Measurements from ENCODE around the gene METTL22.

Gene METTL22

GRCh38 chr16:8634991-8635736 is 13.7 kb downstream of the METTL22 start:
- no peak for DNase-seq

GRCh38 chr16:8639694-8640093 is 18.2 kb downstream of the METTL22 start:
- no peak for DNase-seq

- DNase-seq = no peak
Observed at GRCh38 chr16:8641671-8642070, 20.2 kb downstream of the METTL22 start.

GRCh38 chr16:8642146-8642545 is 20.6 kb downstream of the METTL22 start:
- no peak for DNase-seq

- DNase-seq = no peak
Observed at GRCh38 chr16:8644211-8645140, 23.0 kb downstream of the METTL22 start.

GRCh38 chr16:8645141-8645521 is 23.6 kb downstream of the METTL22 start:
- DNase-seq = no peak

GRCh38 chr16:8645831-8646230 is 24.3 kb downstream of the METTL22 start:
- no peak for DNase-seq

GRCh38 chr16:8646326-8647053 is 25.0 kb downstream of the METTL22 start:
- DNase-seq = no peak

- DNase-seq = no peak
Observed at GRCh38 chr16:8647721-8648318, 26.3 kb downstream of the METTL22 start.

GRCh38 chr16:8648877-8649276 is 27.4 kb downstream of the METTL22 start:
- no peak for DNase-seq

- DNase-seq = no peak
Observed at GRCh38 chr16:8649829-8650554, 28.5 kb downstream of the METTL22 start.

- DNase-seq = peak; percentile 40
Observed at GRCh38 chr16:8651958-8652357, 30.5 kb downstream of the METTL22 start.

- DNase-seq = no peak
Observed at GRCh38 chr16:8655184-8655717, 33.8 kb downstream of the METTL22 start.

GRCh38 chr16:8656376-8656775 is 34.9 kb downstream of the METTL22 start:
- DNase-seq = no peak

- DNase-seq = peak; percentile 61
Observed at GRCh38 chr16:8660841-8661301, 39.4 kb downstream of the METTL22 start.

- no peak for DNase-seq
Observed at GRCh38 chr16:8661703-8662102, 40.2 kb downstream of the METTL22 start.

- DNase-seq = no peak
Observed at GRCh38 chr16:8663192-8664089, 41.9 kb downstream of the METTL22 start.

- no peak for DNase-seq
Observed at GRCh38 chr16:8665529-8665928, 44.0 kb downstream of the METTL22 start.

- no peak for DNase-seq
Observed at GRCh38 chr16:8667492-8667891, 46.0 kb downstream of the METTL22 start.

- DNase-seq = no peak
Observed at GRCh38 chr16:8668113-8668512, 46.6 kb downstream of the METTL22 start.

- no peak for DNase-seq
Observed at GRCh38 chr16:8669481-8669880, 48.0 kb downstream of the METTL22 start.
